NCI-H1105 (cell line): Measurements from ENCODE around the gene PROCA1.
"Not testable (repeated sequence)": the region's sequence is repeated elsewhere in the genome, so short reads cannot be mapped to it uniquely, and the experiment has no call there.

Experiments
- DNase-seq: peaks from one replicate; lab custom pipeline; 2025; lab: John Stamatoyannopoulos, UW

PROCA1 gene

DNA sequence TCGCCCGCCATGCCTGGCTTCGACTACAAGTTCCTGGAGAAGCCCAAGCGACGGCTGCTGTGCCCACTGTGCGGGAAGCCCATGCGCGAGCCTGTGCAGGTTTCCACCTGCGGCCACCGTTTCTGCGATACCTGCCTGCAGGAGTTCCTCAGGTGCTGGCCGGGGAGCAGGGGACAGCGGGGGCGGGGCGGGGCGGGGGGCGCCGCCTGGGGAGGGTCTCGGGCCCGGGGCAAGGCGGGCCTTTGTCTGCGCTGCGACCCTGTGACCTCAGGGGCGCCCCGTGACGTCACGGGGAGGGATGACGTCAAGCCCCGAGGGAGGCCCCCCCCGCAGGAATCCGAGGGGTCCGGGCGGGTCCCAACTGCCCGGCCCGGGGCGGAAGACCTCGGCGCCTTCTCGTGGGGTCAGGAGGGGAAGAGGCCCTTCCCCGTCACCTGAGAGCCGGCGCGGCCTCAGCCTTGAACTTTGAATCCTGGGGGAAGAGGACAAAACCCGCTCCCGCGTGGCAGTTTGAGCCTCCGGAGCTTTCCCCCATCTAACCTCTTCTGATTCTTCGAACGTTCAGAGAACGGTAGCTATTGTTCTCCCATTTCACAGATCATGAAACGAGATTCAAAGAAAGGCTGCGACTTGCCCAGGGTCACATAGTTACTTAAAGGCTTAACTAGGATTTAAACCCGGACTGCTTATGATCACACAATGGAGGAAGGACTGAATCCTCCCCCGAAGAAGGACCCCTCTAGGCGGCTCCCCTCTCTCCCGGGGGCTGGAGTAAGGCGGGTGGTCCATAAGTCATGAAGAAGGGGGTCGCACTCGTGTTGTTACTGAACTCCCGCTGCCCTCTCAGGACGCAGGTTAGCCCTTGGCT lies 32.6 kb upstream of the PROCA1 start:
- peak; percentile 11 for DNase-seq

DNA sequence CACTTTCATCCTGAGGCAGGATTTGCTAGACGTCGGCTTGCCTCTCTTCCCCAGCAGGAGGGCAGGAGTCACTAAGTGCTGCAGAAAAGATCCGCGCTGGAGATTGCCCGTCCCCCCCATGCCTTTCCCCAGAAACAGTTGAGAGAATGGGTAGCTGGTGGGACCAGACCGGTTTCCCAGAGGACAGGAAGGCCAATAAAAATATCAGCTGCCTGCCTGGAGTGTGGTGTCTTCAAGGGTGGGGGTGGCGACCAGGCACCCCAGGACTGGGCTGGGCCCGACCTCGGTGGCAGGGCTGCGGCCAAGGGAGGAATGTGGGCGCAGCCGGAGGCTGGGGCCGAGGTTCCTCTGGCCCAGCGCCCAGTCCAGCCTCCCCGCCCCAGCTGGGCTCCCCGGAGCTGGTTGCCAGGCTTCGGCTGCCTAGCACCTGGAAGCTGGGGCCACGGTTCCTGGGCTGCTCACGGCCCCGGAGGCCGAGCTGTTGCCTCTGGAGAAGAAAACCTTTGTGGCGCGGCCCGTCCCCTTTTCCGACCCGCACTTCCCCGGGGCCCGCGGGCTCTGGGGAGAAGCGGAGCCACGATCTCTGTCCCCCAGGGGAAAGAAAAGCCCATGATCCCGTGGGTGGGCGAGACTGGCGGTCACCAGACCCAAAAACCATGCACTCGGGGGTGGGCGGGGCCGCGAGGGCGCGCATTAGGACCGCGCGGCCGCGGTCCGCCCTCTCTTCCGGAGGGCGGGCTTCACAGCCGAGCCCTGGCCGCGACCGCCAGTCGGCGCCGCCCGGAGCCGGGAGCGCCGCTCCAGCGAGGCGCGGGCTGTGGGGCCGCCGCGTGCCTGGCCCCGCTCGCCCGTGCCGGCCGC lies 31.8 kb upstream of the PROCA1 start, which contains the start of gene TRAF4:
TSS of gene TRAF4 (plus strand) at position 769 of the 861 bp plus-strand sequence. CDS start 102 bp downstream, outside the sequence.
- DNase-seq: peak; percentile 74

DNA sequence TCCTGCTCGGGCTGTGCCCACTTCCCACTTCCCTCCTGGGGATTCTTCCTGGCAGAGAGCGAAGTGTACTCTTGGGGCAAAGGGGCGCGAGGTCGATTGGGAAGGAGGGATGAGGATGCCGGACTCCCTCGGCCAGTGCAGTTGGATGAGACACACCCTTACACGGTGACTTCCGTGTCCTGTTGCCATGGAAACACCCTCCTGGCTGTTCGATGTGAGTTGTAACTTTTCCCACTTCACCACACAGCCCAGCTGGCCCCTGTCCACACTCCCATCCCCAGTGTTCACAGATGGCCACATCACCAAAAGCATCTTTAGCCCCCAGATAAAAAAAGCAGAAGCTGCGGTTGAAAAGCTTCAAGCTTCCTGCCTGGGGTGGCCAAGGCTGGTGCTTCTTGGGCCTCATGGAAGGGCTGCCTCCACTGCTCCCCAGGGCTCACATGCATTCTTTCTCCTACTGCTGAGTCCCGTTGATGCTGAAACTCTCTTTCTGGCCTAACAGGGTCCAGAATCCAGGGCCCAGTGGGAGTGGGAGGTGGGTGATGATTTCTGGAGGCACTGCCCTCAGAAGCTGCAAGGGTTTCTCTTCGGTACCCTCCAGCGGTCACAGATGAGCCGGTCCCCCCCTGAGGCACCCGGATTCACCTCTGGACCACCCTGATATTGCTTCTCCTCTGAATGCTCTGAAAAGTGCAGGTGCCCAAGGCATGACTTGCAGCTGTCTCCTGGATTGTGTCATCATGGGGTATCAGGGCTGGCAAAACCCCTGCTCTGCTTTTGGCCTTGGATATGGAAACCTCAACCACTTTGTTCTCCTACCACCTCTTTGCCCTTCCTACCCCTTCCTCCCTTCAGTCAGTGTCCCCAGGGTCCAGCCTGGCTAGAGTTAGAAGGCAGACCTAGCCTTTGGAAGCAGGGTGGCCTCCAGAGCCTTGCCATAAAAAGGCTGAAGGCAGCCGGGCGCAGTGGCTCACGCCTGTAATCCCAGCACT lies 30.0 kb upstream of the PROCA1 start:
- no peak for DNase-seq

DNA sequence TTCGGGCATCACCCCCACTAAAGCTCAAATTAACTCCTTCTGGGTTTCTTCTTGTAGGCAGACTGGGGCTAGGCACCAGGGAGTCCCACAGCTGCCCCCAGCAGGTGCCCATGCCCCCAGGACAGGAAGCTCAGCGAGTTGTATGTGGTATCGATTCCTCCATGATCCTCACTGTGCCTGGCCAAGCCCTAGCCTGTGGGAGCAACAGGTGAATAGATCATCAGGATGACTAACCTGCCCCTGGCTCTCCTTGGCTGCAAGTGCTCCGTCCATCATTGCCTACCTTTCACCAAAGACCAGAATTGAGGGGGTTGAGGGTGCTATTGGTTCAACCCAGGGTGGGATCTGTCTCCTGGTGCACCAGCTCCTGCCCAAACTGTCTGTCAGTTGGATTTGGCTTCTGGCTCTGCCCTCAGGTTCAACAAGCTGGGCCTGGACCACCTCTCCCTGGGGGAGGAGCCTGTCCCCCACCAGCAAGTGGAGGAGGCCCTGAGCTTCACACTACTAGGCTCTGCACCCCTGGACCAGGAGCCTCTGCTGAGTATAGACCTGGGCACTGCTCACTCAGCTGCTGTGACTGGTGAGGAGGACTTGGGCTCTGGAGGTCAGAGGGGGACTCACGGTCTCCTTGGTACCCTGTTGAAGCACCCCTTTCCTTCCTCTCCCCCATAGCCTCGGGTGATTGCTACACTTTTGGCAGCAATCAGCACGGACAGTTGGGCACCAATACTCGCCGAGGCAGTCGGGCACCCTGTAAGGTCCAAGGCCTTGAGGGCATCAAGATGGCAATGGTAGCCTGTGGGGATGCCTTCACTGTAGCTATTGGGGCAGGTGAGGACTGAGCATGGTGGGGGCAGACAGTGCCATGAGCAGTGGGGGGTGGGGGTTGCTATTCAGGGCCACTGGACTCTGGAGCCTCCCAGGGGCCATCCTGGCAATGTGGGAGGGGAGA lies 29.0 kb upstream of the PROCA1 start:
- DNase-seq: no peak

DNA sequence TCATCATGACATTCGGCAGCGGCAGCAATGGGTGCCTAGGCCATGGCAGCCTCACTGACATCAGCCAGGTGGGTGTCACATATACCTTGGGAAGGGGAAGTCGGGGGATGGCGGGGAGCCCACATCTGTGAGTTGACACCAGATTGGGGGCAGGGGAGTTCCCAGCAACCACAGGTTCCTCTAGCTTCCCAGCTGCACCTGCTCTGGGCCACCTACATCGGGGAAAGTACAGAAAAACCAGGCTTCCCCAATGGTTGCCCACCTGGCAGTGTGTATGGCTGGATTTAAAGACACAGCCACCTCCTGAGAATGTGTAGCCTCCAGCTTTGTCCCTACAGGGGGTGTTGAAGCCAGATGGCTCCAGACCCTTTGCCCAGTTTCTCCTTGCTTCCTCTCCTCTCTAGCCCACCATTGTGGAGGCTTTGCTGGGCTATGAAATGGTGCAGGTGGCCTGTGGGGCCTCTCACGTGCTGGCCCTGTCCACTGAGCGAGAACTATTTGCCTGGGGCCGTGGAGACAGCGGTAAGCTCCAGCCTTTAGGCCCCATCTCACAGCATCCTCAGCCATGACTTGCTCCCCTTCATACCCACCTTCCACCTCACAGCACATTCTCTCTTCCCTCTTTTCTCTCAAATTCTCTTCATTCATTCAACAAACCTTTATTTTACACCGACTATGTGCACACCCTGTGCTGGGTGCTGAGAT lies 27.1 kb upstream of the PROCA1 start:
- DNase-seq: no peak

DNA sequence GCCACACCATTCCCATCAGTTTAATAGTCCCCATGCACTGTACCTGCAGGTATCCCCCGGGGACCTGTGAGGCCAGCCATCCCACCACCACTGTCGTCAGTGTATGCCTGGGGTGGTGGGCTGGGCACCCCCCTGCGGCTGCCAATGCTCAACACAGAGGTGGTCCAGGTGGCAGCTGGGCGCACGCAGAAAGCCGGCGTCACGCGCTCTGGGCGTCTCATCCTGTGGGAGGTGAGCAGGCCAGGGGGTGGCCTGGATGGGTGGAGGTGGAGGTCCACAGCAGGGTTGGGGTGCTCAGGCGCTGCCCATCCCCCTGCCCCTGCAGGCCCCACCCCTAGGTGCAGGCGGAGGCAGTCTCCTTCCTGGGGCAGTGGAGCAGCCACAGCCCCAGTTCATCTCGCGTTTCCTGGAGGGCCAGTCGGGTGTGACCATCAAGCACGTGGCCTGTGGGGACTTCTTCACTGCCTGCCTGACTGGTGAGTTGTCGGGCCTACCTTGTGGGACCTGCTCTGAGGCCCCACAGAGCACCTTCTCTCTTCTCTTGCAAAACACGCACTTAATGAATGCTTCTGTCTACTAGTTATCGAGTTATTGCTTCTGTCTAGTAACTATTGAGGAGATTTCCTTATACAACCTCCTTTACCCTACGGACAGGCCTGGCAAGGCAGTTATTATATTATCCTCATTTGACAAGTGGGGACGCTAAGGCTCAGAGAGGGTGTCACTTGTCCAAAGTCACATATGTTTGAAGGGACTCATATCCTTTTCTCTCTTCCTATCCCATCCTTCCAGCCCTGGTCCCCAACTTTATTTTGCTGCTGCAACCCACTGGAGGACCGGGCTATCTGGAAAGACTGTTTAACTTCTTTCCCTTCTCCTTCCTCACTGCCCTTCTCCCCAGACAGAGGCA lies 26.3 kb upstream of the PROCA1 start:
- DNase-seq: no peak

DNA sequence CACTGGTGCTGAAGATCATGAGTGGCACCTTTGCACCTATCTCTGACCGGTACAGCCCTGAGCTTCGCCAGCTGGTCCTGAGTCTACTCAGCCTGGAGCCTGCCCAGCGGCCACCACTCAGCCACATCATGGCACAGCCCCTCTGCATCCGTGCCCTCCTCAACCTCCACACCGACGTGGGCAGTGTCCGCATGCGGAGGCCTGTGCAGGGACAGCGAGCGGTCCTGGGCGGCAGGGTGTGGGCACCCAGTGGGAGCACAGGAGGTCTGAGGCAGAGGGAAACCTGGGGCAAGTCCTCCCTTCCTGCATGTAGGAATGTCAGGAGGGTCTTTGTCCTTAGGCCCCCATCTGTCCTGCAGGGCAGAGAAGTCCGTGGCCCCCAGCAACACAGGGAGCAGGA lies 25.6 kb upstream of the PROCA1 start:
- DNase-seq: no peak

DNA sequence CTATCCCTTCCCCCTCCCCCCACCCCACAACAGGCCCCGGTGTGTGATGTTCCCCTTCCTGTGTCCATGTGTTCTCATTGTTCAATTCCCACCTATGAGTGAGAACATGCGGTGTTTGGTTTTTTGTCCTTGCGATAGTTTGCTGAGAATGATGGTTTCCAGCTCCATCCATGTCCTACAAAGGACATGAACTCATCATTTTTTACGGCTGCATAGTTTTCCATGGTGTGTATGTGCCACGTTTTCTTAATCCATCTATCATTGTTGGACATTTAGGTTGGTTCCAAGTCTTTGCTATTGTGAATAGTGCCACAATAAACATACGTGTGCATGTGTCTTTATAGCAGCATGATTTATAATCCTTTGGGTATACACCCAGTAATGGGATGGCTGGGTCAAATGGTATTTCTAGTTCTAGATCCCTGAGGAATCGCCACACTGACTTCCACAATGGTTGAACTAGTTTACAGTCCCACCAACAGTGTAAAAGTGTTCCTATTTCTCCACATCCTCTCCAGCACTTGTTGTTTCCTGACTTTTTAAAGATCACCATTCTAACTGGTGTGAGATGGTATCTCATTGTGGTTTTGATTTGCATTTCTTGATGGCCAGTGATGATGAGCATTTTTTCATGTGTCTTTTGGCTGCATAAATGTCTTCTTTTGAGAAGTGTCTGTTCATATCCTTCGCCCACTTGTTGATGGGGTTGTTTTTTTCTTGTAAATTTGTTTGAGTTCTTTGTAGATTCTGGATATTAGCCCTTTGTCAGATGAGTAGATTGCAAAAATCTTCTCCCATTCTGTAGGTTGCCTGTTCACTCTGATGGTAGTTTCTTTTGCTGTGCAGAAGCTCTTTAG lies 24.5 kb upstream of the PROCA1 start:
- DNase-seq: not testable (repeated sequence)

DNA sequence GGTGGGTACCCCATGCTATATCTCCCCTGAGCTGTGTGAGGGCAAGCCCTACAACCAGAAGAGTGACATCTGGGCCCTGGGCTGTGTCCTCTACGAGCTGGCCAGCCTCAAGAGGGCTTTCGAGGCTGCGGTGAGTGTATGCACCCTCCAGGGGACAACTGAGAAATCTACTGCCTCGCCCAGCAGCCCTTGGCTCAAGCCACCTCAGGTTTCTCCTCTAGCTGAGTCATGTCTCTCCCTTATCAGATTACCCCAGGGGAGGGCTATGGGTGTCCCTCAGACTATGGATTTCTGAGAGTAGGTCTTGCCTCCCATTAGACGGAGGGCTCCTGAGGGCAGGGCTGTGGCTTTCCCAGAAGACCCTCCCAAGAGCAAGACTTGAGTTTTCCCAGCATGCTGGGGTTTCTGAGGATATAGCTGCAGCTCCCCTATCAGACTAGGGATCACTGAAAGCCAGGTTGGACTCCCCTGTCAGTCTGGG lies 23.6 kb upstream of the PROCA1 start:
- no peak for DNase-seq

DNA sequence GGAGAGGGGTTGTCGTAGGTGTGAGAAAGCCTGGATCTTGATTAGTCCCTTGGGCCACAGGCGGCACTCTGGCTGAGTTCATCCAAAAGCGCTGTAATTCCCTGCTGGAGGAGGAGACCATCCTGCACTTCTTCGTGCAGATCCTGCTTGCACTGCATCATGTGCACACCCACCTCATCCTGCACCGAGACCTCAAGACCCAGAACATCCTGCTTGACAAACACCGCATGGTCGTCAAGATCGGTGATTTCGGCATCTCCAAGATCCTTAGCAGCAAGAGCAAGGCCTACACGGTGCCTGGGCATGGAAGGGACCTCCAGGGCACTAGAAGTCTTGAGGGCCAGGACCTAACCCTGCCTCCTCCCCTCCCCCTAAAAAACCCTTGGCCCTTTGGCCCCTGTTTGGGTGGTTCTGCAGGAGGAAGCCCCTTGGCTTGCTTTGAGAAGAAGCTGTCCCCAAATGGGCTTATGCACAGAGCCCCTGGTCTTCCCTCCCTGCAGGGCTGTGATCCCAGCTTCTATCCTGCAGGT lies 23.1 kb upstream of the PROCA1 start:
- no peak for DNase-seq

DNA sequence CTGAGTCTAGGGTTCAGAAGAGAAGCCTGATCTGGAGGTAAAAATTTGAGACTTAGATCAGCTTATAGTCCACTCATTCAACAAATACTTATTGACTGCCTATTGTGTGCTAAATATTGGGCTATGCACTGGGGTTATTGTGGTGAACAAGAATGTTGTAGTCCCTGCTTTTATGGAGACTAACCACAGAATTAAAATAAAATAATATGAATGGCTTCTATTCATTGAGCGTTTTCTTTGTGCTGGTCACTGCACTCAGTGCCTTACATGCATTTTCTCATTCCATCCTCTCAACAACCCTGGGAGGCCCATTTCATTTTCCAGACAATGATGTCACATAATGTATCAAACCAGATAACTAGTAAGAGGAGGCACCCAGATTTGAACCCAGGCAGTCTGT lies 21.7 kb upstream of the PROCA1 start:
- DNase-seq: no peak

DNA sequence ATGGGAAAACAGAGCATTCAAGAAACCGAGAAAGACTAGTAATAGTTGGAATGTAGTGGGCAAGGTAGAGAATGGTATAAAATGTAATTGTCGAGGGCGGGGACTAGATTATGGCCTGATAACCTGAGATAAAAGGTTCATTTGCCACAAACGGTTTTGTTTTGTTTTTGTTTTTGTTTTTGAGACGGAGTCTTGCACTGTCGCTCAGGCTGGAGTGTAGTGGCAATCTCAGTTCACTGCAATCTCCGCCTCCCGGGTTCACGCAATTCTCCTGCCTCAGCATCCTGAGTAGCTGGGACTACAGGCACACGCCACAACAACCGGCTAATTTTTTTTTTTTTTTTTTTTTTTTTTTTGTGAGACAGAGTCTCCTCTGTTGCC lies 18.3 kb upstream of the PROCA1 start:
- DNase-seq: no peak

DNA sequence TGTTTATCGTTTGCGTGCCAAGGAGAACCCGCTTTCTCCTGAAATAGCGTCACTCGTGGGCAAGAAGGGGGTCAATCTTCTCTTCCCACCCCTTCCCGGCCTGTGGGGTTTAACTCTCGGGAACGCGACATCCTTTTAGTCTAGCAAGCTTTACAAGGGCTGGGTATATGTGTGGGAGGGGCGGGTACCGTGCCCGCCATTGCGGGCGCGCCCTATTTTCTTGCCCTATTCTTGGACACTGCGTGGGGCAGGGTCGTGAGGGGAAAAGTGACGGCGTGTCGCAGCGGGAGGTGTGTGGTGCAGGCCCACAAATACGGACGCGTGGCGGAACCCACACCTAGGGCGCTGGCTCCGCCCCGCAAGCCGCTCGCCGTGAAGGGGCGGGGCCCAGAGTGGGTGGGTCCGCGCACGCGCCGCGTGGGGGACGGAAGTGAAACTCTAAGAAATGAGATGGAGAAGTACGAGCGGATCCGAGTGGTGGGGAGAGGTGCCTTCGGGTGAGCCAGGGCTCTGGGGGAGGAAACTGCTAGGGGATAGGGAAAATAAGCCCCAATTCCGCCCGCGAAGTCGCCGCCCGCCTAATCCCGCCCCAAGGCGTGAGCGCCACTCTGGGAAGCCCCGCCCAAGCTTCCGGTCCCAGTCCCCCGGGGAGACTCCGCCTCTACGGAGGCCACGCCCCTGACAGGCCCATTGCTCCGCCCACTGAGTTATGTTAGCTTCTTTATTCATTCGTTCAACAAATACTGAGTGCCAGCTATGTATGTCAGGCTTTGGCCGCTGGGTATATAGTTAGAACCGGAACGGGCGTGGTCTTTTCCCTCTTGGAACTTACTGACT lies 16.9 kb upstream of the PROCA1 start, which contains the start of gene NEK8:
TSS of gene NEK8 (plus strand) at position 425 of the 837 bp plus-strand sequence. CDS start at position 451, 26 bp downstream.
- DNase-seq: peak; percentile 85

DNA sequence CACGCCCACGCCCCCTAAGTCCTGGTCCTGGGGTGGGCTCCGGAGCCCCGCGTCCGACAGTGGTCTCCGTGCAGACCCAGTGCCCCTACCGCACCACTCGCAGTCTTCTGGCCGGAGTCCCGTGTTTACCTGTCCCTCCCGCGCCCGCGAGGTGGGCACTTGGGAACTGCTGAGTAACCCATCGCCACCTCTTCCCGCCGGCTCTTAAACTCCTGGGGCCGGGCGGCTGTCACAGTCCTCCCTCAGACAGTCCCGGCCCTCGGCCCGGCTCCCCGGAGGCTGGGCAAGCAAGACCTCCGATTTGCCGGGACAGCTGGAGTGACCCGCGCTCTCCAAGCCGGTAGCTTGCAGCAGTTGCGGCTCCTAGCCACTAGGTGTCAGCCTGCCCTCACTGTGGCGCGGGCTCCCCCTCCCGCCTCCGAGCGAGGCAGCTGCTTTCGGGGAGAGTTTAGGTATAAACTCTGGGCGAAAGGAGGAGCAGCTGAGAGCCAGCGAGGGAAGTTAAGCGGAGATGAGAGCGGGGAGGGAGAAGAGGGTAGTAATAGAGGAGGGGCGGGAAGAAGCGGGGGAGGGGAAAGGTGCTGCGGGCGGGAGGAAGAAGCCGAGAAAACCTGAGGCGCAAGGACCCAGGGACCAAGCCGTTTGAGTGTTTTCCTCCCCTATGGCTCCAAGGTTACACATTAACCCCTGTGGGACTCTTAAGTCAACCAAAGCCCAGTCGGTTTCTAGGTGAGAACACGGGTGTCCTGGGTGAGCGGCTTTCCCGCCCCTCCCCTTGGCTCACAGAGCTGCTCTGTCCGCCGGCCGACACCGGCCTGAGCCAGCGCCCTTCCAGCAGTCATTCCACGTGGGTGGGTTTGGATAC lies 15.2 kb upstream of the PROCA1 start:
- peak; percentile 92 for DNase-seq

DNA sequence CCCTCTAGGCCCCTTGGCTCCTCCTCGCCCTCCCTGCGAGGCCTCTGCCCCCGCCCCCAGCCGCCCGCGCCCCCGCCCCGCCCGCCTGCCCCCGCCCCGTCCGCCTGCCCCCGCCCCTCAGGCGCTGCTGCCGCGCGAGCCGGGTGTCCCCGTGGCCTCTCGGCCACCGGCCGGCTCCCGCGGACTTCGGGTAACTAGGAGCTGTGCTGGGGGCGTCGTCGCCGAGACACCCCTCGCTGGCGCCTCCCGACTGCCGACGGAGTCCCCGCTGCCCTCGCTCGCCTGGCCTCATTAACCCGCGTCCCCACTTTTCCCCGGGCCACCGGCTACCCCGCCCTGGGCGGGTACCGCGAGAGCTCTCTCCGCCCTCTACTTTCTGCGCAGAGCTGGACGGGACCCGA lies 14.5 kb upstream of the PROCA1 start, which contains the start of gene TLCD1:
TSS of gene TLCD1 (minus strand) at position 8 of the 401 bp plus-strand sequence. CDS start 136 bp downstream, outside the sequence.
- peak; percentile 65 for DNase-seq
